Sigmoid colon (tissue), 7 donors: ENCODE measurements around the gene ITGB2. TPM values are rescaled to one million over a fixed set of nuclear protein-coding genes. Genes with fewer than 3 reads are reported as not detected.

Experiments used
- DNase-seq: peaks from one replicate; pipeline ENCODE4 v3.0.0-alpha.2; 2019
- H3K27ac ChIP-seq, 4 donors: fragments of 200-600 bp; sonication (generic); one replicate each; pipeline ENCODE4 v1.5.1; 2016 to 2019; ENCODE audit warnings: mild to moderate bottlenecking in 1 of 4
- H3K27me3 ChIP-seq, 3 donors: fragments of 200-600 bp; sonication (generic); one replicate each; pipeline ENCODE4 v1.5.1; 2019; ENCODE audit warnings: mild to moderate bottlenecking in 1 of 3
- H3K36me3 ChIP-seq, 4 donors: fragments of 200-600 bp; sonication (generic); one replicate each; pipeline ENCODE4 v1.5.1; 2016 to 2019
- H3K4me1 ChIP-seq, 4 donors: fragments of 200-600 bp; sonication (generic); one replicate each; pipeline ENCODE4 v1.5.1; 2017 to 2019
- H3K4me3 ChIP-seq, 4 donors: fragments of 200-600 bp; sonication (generic); one replicate each; pipeline ENCODE4 v1.5.1; 2017 to 2019; ENCODE audit warnings: mild to moderate bottlenecking in 2 of 4, moderate library complexity in 1 of 4
- H3K9me3 ChIP-seq, 4 donors: fragments of 200-600 bp in 3 of 4; sonication (generic) in 3 of 4; one replicate each; pipeline versions ENCODE4 v1.5.1 to v1.6.1; 2013 to 2019
- EP300 ChIP-seq, 4 donors: sonication (generic); formaldehyde crosslinking; IDR thresholded peaks; one replicate each; pipeline ENCODE4 v1.6.1; 2017; ENCODE audit warnings: antibody characterized with exemption in 4 of 4
- POLR2A ChIP-seq, 2 donors: fragments of 450-650 bp; IDR thresholded peaks; one replicate each; pipeline ENCODE4 v1.6.1; 2016; ENCODE audit warnings: antibody characterized with exemption in 2 of 2, mild to moderate bottlenecking in 2 of 2, moderate library complexity in 2 of 2
- POLR2AphosphoS5 ChIP-seq, 4 donors: sonication (generic); formaldehyde crosslinking; IDR thresholded peaks; one replicate each; pipeline ENCODE4 v1.6.1; 2017; ENCODE audit warnings: antibody characterized with exemption in 4 of 4
- WGBS, 2 donors: extraction: QIAGEN DNeasy Blood & Tissue Kit; methylation state at CpG; one replicate each; pipeline ENCODE4 v1.1.7; 2013; 5-methylcytosine and 5-hydroxymethylcytosine counted together
- intact Hi-C: fragments of 100-400 bp; cut with DNase I; formaldehyde crosslinking; loops from one replicate; pipeline ENCODE4 v1.15.1; 2023
- polyA plus RNA-seq, 3 donors: library from polyadenylated mRNA; stranded (reverse); fragments of 200-250 nt; gene quantifications; one replicate each; pipeline ENCODE4 v1.2.3, GENCODE V29; 2013
- total RNA-seq, 4 donors: library from RNA; depleted of rRNA; stranded (reverse); fragments of >200 nt; gene quantifications; one replicate each; pipeline ENCODE4 v1.1.0, GENCODE V29; 2016
- TF ChIP-seq, protein P1 (sequence below), 4 experiments: fragments of 450-650 bp in 3 of 4; fragments of 200-600 bp in 1 of 4; IDR thresholded peaks; one replicate each; pipeline ENCODE4 v1.5.1; 2016 to 2019; ENCODE audit warnings: antibody characterized with exemption in 4 of 4, mild to moderate bottlenecking in 3 of 4, moderate library complexity in 2 of 4
- donor health status: healthy with polysubstance abuse.
- donor health status: Bipolar disorder and iron deficiency.
- donor health status: healthy.

The ITGB2 gene
- total and polyA plus RNA-seq, 7 donors: 14.7 to 103 (median 55.9) TPM

DNA sequence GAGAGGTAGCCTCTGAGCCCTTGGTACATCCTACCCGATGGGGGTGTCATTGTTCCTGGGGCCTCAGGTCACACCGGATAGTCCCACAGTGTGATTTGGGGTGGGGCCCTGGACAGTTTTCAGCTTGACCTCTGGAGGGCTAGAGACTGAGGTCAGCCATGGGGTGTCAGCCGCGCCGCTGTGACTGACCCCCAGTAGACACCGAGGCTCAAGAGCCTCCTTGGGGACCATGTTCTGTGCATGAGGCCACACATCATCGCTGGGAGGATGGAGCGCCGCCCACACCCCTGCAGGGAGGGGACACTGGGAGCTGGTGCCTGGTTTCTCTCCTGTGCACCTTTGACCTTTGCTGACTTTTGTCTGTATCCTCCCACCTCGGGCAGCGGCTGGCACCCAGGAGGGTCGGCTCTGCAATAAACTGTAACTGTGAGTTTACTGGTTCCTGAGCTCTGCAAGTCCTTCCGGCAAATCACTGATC lies 22.6 kb downstream of the ITGB2 start:
- Histone ChIP-seq H3K4me3 (no peak overlapping the region), H3K9me3 (no peaks in the 10 kb centered on the region), H3K4me1 (no peaks in the 10 kb centered on the region), H3K27me3 (no peaks in the 10 kb centered on the region), H3K27ac (no peak overlapping the region), H3K36me3 (peaks cover 0 to 6% (median 0%) of the 10 kb centered on the region in 4 donors)
- intact Hi-C loops: no loop called here
- no peak for DNase-seq
- WGBS, 2 donors: 64 to 80% methylated on average over 13 of the region's 13 CpGs
- no peak for TF ChIP-seq POLR2A (IDR thresholded peaks at IDR 0.05)
- TF ChIP-seq EP300 (IDR thresholded peaks at IDR 0.05): no peak

DNA sequence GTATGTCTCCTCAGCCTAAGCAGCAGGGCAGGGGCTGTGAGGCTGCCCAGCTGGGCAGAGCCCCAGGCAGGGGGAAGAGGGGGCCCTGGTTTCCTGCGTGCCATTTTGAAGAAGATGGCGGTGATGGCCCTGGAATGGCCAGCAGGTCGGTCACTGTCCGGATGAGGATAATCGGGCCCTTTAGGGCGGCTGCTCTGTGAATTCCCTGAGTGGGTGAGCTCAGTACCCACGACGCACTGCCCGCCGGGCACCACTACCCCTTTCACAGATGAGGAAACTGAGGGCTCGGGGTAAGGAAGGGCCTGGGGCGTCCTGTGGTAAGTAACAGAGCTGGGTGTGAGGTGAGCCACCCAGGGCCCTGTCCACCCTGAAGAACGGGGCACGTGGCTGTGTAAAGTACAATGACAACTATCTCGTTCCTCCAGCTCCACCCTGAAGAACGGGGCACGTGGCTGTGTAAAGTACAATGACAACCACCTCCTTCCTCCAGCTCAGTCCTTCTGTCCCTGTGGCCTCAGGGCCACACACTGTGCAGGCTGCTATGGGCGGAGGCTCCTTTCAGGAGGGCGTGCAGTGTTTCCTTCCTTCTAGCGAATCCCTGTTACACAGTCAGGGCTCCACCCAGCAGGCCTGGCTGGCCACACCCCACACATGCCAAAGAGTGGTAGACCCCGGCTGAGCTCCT lies 23.2 kb downstream of the ITGB2 start:
- DNase-seq: no peak
- Histone ChIP-seq H3K4me1 (no peaks in the 10 kb centered on the region), H3K36me3 (peaks cover 0 to 6% (median 0%) of the 10 kb centered on the region in 4 donors), H3K27ac (no peak overlapping the region), H3K9me3 (no peaks in the 10 kb centered on the region), H3K4me3 (no peak overlapping the region), H3K27me3 (no peaks in the 10 kb centered on the region)
- no peak for TF ChIP-seq EP300 (IDR thresholded peaks at IDR 0.05)
- TF ChIP-seq, protein P1, sequence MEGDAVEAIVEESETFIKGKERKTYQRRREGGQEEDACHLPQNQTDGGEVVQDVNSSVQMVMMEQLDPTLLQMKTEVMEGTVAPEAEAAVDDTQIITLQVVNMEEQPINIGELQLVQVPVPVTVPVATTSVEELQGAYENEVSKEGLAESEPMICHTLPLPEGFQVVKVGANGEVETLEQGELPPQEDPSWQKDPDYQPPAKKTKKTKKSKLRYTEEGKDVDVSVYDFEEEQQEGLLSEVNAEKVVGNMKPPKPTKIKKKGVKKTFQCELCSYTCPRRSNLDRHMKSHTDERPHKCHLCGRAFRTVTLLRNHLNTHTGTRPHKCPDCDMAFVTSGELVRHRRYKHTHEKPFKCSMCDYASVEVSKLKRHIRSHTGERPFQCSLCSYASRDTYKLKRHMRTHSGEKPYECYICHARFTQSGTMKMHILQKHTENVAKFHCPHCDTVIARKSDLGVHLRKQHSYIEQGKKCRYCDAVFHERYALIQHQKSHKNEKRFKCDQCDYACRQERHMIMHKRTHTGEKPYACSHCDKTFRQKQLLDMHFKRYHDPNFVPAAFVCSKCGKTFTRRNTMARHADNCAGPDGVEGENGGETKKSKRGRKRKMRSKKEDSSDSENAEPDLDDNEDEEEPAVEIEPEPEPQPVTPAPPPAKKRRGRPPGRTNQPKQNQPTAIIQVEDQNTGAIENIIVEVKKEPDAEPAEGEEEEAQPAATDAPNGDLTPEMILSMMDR (IDR thresholded peaks at IDR 0.05): no peak
- TF ChIP-seq POLR2A (IDR thresholded peaks at IDR 0.05): no peak
- TF ChIP-seq POLR2AphosphoS5 (IDR thresholded peaks at IDR 0.05): no peak
- intact Hi-C loops: no loop called here
- 53 to 79% methylated on average over 21 of the region's 21 CpGs for WGBS, 2 donors

DNA sequence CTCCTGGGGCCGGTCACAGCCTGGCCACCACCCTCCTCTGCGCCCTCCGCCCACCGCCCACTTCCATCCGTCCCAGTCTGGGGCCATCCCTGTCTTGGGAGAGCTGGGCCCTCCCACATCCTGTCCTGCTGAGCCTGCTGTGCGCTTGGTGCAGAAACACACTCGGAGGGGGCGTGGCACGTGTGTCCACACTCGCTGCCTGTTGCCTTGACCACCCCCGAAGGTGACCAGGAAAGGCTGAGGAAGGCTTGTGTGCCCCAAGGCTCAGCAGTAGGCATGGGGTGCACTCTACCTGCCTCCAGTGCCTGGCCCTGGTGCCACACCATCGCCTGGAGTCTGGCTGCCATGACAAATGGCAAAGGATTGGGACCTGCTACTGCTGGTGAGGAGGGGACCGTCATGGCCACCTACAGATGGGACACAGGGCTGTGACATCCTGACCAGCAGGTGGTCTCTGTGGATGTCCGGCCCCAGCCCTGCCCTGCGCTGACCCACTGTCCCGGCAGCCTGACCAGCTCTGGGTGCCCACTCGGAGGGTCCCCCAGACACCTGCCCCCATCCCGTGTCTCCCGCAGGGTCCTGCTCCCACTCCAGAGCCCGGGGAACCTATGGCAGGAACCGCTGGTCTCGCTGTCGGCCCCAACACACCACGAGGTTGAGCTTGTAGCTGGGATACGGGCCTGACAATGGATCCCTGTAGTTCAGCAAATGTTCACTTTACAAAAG lies 24.0 kb downstream of the ITGB2 start:
- DNase-seq: no peak
- H3K4me3 ChIP-seq: no peak overlapping the region
- no peak overlapping the region for H3K27ac ChIP-seq
- WGBS, 2 donors: 83 to 87% methylated on average over 25 of the region's 25 CpGs
- H3K36me3 ChIP-seq: peaks cover 0 to 3% (median 0%) of the 10 kb centered on the region in 4 donors
- no peaks in the 10 kb centered on the region for H3K4me1 ChIP-seq
- no peaks in the 10 kb centered on the region for H3K9me3 ChIP-seq
- TF ChIP-seq POLR2A (IDR thresholded peaks at IDR 0.05) (no peak), EP300 (IDR thresholded peaks at IDR 0.05) (no peak), POLR2AphosphoS5 (IDR thresholded peaks at IDR 0.05) (no peak)
- TF ChIP-seq, protein P1 (IDR thresholded peaks at IDR 0.05): no peak
- no peaks in the 10 kb centered on the region for H3K27me3 ChIP-seq
- intact Hi-C loops: no loop called here

DNA sequence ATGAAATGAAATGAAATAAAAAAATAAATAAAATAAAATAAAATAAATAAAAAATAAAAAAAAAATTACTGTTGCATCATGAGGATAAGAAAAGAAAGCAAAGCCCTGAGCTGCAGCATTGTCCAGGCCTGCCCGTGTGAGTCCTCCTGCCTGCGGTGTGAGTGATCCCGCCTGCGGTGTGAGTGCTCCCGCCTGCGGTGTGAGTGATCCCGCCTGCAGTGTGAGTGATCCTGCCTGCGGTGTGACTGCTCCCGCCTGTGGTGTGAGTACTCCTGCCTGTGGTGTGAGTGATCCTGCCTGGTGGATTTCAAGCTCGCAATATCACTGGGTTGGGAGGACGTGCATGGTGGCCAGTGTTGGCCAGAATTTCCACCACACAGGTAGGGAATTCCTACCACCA lies 24.8 kb downstream of the ITGB2 start:
- no peaks in the 10 kb centered on the region for H3K36me3 ChIP-seq
- WGBS, 2 donors: 89 to 92% methylated on average over 11 of the region's 11 CpGs
- DNase-seq: no peak
- intact Hi-C loops: no loop called here
- H3K27me3 ChIP-seq: peaks cover 0 to 4% (median 0%) of the 10 kb centered on the region in 3 donors
- TF ChIP-seq POLR2A (IDR thresholded peaks at IDR 0.05) (no peak), EP300 (IDR thresholded peaks at IDR 0.05) (no peak), POLR2AphosphoS5 (IDR thresholded peaks at IDR 0.05) (no peak)
- TF ChIP-seq, protein P1 (IDR thresholded peaks at IDR 0.05): no peak
- no peaks in the 10 kb centered on the region for H3K4me1 ChIP-seq
- no peak overlapping the region for H3K4me3 ChIP-seq
- no peaks in the 10 kb centered on the region for H3K9me3 ChIP-seq
- H3K27ac ChIP-seq: no peak overlapping the region

DNA sequence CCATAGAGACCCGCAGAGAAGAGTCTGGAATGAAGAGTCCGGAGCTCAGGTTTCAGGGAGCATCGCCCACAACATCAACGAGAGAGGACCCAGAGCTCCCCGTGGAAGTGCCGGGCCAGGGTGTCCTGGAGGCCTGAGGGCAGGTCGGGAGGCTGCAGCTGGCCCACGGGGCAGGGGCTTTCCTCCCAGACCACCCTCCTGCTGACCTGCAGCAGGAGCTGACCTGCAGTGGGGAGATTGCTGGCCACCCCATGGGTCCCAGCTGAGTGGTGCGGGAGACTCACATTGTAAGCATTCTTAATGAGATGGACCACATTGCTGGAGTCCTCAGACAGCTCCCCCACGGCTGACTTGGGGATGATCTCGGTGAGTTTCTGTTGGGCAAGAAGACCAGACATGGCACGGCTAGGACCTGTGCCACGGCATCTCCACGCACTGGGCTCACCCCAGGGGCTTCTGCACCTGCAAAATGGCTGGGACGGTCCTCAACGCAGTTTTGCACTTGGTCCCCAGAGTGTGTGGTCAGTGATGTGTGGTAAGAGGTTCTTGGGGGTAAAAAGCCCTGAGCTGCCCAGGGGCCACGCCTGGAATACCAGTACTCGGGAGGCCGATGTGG lies 25.9 kb downstream of the ITGB2 start:
- Histone ChIP-seq H3K27ac (no peak overlapping the region), H3K4me3 (no peak overlapping the region)
- DNase-seq: no peak

More for the DNA sequence above, 25.9 kb downstream of the ITGB2 start:
- 82 to 84% methylated on average over 19 of the region's 19 CpGs for WGBS, 2 donors
- Histone ChIP-seq H3K9me3 (no peaks in the 10 kb centered on the region), H3K27me3 (peaks cover 0 to 11% (median 0%) of the 10 kb centered on the region in 3 donors), H3K36me3 (no peaks in the 10 kb centered on the region), H3K4me1 (no peaks in the 10 kb centered on the region)
- intact Hi-C loops: no loop called here
- TF ChIP-seq EP300 (IDR thresholded peaks at IDR 0.05) (no peak), POLR2AphosphoS5 (IDR thresholded peaks at IDR 0.05) (no peak), POLR2A (IDR thresholded peaks at IDR 0.05) (no peak)
- TF ChIP-seq, protein P1 (IDR thresholded peaks at IDR 0.05): no peak
